Activated CD4-positive, CD25-positive, alpha-beta regulatory T cell treated with anti-CD3 and anti-CD28 coated beads, Interleukin-2, amount 50 U/mL, for 16 hours (primary cell): ENCODE data around the gene PRKRA.
"Not testable (repeated sequence)": the region's sequence is repeated elsewhere in the genome, so short reads cannot be mapped to it uniquely, and the experiment has no call there.

Experiments
- DNase-seq: peaks from one replicate; pipeline ENCODE4 v3.0.0-alpha.2; 2020; ENCODE audit warnings: low read depth, low spot score

PRKRA gene

GRCh38 chr2:178469219-178469849 lies 18.4 kb upstream of the PRKRA start:
- no peak for DNase-seq

DNA sequence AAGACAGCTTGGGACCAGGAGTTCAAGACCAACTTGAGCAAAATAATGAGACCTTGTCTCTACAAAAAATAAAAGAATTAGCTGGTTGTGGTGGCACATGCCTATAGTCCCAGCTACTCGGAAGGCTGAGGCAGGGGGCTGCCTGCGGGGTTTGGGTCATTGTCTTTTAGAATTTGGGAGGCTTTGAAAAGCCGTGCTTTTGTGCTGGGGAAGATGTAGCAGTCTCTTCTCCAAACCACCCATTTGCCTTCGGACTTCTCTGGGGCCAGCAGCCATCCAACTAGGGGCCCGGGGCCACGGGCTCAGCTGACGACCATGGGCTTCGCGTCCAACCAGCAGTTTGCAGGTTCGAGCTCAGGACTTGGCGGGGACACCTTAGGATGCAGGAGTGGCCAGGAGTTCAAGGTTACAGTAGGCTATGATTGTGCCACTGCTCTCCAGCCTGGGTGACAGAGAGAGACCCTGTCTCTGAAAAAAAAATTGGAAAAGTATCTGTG lies 6.5 kb upstream of the PRKRA start:
- DNase-seq = no peak

- no peak for DNase-seq
Observed at GRCh38 chr2:178455947-178456346, 5.0 kb upstream of the PRKRA start.

DNA sequence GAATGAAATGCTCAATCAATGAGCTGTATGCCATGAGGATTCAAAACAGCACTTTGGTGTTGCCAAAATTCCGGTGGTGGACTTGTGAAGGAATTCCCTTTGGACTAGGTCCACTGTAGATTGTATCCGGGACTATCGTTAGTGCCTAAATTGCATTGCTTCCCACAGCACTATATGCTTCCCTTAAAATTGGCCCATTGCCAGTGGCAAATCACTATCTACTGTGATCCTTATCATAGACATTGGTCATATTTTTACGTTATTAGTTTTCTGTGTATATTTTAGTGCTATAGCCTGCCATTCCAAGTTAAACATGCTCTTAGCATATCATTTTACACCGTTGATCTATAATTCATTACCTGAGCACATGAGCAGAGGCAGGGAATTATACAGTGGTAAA lies 1.9 kb upstream of the PRKRA start:
- no peak for DNase-seq

- no peak for DNase-seq
Observed at GRCh38 chr2:178452334-178452733, 1.4 kb upstream of the PRKRA start.

GRCh38 chr2:178450524-178450773 lies 526 bp downstream of the PRKRA start:
- DNase-seq = peak; percentile 59

GRCh38 chr2:178449700-178450523 lies 1.1 kb downstream of the PRKRA start:
- no peak for DNase-seq

DNA sequence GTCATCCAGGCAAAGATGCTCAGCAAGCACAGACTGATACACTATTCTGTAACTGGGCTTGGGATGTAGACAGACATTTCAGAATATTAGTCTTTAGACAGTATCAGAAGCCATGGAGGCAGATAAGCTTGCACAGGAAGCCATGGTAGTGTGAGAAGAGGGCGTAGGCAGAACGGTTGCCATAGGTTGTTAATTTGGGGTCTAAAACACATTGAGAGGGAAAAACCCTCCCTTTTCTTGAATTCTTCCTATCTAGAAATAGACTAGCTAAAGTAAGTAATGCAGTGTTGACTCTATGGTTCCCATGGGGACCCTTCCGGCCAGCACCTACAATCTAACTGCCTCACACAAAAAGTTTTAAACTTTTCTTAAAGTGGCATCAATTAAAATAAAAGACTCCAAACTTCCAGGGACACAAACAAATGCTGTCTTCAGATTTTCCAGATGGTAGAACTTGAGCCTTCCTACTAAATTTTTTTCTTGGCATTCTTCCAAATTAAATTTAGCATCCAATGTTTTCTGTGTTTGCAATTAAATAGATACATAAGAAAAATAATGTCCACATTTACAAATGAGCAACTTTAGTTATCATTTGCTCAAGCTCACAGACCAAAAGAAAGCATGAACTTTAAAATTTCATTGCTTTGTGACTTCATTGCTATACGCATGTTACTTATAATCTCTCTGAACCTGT lies 1.9 kb downstream of the PRKRA start:
- no peak for DNase-seq

GRCh38 chr2:178441426-178441825 lies 9.5 kb downstream of the PRKRA start:
- no peak for DNase-seq

GRCh38 chr2:178436662-178437061 lies 14.3 kb downstream of the PRKRA start:
- no peak for DNase-seq

GRCh38 chr2:178429336-178429735 lies 21.6 kb downstream of the PRKRA start:
- DNase-seq = no peak

GRCh38 chr2:178428396-178428806 lies 22.6 kb downstream of the PRKRA start:
- DNase-seq = no peak

- no peak for DNase-seq
Observed at GRCh38 chr2:178427458-178427857, 23.5 kb downstream of the PRKRA start.

- no peak for DNase-seq
Observed at GRCh38 chr2:178426388-178426787, 24.6 kb downstream of the PRKRA start.

GRCh38 chr2:178425255-178425827 lies 25.6 kb downstream of the PRKRA start:
- no peak for DNase-seq

DNA sequence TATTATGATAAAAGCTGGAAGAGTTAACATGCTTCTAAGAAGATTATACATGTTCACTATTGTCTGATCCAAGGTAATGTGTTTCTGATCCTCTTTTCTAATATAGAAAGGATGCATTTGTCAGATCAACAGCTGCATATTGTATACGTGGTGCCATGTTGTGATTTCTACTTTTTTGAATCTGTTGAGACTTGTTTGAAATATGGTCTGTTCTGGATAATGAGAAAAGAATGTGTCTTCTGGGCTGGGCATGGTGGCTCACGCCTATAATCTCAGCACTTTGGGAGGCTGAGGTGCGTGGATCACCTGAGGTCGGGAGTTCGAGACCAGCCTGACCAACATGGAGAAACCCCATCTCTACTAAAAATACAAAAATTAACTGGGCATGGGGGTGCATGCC lies 27.2 kb downstream of the PRKRA start:
- not testable (repeated sequence) for DNase-seq

GRCh38 chr2:178422097-178422496 lies 28.9 kb downstream of the PRKRA start:
- no peak for DNase-seq

DNA sequence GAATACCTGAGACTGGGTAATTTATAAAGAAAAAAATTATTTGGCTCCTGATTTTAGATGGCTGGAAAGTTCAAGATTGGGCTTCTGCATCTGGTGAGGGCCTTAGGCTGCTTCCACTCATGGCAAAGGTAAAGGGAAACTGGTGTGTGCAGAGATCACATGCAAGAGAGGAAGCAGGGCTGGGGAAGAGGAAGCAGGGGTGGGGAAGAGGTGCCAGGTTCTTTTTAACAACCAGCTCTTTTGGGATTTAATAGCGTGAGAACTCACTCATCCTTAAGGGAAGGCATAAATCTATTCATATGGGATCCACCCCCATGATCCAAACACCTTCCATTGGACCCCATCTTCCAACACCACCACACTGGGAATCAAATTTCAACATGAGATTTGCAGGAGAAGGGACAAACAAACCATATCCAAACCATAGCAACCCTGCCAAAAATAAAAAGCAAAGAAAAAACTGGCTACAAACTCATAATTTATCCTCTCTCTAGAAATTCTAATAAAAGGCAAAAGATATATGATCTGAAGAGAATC lies 30.4 kb downstream of the PRKRA start:
- no peak for DNase-seq

- no peak for DNase-seq
Observed at GRCh38 chr2:178419123-178419522, 31.9 kb downstream of the PRKRA start.

DNA sequence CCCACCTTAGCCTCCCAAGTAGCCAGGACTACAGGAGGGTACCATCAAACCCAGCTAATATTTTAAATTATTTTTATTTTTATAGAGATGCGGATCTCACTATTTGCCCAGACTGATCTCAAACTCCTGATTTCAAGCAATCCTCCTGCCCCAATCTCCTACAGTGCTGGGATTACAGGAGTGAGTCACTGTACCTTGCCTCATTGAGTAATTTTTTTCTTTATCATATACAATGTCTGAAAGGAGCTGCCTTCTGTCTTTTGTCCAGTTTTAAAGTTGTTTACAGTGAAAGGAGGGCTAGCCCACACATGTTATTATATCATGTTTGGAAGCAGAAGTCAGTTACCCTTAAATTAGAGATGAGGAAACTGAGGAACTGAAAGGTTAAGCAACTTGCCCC lies 32.5 kb downstream of the PRKRA start:
- no peak for DNase-seq

DNA sequence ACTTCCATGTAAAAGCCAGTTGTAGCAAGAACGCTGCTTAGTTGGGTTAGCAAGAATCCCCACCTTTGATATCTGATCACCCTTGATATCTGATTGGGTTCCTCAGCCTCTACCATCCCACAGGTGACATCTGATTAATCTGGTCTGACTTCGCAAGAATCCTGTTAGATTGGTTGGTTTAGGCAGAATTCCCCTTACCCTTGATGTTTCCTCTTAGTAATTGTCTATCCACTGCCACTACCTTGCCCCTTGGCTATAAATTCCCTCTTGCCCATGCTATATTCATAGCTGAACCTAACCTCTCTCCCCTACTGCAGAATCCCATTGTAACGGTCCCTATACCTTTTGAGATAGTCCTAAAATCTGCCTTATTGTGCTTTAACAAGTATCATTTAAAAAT lies 33.1 kb downstream of the PRKRA start:
- no peak for DNase-seq

GRCh38 chr2:178415979-178416378 lies 35.0 kb downstream of the PRKRA start:
- DNase-seq = no peak
